ENCODE data around the gene TM4SF4. TPM values are rescaled to one million over a fixed set of nuclear protein-coding genes. Genes with fewer than 3 reads are reported as not detected.

The TM4SF4 gene
- total RNA-seq, 1 donor from 2014 or later, result not detected

DNA sequence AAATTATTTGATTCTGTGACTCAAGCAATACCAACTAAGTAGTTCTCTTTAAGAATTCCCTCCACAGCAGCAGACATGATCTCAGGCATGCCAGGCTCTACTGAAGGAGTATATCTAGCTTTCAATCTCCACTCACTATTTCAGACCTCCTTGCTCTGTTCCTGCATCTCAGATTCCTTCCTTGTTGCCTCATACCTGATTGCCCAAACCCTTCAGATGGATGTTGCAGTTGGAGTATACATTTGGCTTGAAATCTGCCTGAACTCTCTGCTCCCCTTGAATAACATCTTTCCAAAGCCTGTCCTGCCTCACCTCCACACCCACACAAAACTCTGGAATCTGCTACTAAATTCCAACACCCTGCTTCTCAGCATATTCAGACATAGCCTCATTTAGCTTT, 19.8 kb upstream of the TM4SF4 start:
- intact Hi-C loops (cut with micrococcal nuclease), result no loop called here

GRCh38 chr3:149455366-149455765, 19.1 kb upstream of the TM4SF4 start:
- intact Hi-C loops (cut with micrococcal nuclease), result no loop called here

GRCh38 chr3:149455989-149456388, 18.5 kb upstream of the TM4SF4 start:
- intact Hi-C loops (cut with micrococcal nuclease), result no loop called here

DNA sequence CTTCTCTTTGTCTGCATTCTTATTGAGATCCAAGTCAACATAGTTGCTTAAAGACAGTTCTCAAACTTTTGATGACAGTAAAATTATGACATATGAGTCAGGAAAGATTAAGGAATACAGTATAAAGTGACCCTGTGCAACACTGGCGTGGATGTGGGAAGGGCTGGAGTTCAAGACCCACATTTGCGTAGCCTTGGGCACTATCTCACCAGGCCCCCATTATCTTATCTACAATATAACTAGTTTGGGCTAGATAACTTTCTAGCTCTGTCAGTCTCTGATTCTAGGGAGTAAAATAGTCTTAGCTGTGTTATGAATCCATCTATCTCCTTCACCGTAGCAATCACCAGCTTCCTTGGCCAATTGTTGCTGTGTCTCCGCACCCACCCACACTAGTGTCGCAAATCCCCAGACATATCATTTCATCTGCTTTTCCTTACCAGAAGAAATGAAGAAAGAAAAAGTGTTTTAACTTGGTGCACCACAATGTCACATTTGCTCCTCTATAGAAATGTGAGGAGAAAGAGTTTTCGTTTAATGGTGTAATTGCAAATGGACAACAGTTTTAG, 14.9 kb upstream of the TM4SF4 start:
- intact Hi-C loops (cut with micrococcal nuclease), result no loop called here

DNA sequence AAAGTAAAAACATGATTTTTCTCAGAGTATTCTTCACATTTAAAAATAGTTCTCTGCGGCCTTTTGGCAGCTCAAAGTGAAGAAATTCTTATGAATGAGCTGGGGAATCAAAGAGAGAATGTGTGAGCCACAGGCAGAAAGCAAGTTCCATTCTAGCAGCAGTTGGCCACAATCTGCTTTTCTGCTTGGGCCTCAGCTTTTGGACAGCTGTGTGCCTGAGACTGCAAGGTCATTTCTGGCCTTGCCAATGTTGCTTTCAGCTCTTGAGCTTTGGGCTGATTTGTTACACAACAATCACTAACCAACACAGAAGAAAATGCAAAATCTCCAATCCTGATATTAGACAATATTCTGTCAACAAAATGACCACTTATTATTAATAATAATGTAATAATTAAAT, 14.4 kb upstream of the TM4SF4 start:
- intact Hi-C loops (cut with micrococcal nuclease), result no loop called here

GRCh38 chr3:149462051-149462450, 12.4 kb upstream of the TM4SF4 start:
- intact Hi-C loops (cut with micrococcal nuclease), result no loop called here

- intact Hi-C loops (cut with micrococcal nuclease), result no loop called here
Measured at GRCh38 chr3:149462581-149463011, 11.9 kb upstream of the TM4SF4 start.

- intact Hi-C loops (cut with micrococcal nuclease), result no loop called here
Measured at GRCh38 chr3:149463921-149464320, 10.6 kb upstream of the TM4SF4 start.

DNA sequence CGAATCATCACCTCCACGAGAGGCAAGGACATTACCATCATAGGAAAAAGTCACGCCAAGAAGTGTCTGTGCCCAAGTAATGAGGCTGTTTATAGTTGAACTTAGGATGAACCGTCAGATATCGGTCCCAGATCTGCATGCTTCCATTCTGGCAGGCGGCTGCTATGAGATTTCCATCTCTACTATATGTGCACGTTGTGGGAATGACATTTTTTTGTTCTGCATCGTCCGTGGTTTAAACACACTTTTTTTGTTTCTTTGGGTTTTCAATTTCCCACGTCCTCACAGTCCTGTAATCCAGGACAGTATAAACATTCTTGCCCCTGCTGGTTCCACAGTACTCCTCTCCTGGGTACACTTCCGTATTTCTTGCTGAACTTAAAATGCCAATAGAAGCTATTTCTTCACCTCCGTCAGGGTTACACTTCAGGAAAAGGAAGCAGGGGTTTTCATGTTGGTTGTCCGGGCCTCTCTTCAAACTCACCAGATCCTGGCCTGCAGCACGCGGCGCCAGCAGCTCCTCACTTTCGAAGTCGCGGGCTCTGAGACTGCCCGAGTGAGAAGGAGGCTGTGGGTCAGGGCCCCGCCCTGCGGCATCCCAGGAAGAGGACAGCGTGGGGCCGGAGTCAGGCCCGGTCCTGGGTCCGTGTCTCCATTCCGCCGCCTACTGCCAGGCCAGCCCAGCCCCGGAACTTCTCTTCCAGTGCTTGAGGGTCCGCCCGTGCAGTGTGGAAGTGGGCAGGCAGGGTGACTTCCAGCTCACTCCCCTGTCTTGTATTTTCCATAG, 9.8 kb upstream of the TM4SF4 start:
- intact Hi-C loops (cut with micrococcal nuclease), result no loop called here

DNA sequence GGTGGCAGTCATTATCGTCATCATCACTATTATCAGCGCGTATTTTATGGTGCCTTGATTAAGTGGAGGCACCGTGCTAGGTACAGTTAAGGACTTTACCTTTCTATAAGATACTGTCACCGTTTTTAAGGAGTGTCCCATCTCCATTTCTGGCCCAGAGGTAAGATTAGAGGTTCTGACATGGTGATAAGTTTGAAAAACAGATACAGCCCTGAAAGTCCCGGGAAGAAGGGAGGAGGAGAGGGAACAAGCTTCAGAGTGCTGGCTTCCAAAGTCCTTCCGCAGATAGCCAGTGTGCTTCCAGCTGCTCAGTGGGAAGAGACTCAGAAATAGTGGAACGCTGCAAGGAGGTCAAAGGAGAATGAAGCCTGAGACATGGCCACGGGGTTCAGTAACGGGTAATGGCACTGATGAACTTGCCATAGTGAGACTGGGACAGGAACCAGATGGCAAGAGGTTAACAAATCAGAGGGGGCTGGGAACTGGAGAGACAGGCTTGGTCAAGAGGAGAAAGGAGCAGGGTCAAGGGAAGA, 9.1 kb upstream of the TM4SF4 start:
- intact Hi-C loops (cut with micrococcal nuclease), result no loop called here

DNA sequence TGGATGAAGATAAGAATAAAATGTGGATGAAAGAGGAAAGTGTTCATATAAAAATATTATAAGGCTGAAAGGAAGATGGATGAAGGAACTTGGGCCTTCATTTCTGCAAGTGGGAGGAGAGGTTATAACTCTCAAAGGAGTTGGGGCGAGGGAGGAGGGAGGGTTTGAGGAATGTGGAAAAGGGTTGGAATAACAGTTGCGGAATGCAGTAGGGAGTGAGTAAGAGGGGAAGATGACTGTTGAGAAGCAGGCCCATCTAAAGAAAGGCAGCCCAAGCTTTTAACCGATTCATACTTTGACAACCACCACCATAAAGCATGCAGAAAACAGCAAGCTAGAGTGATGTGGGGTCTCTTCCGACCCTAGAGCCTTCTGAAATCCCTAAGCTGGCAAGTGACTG, 8.3 kb upstream of the TM4SF4 start:
- intact Hi-C loops (cut with micrococcal nuclease), result no loop called here

DNA sequence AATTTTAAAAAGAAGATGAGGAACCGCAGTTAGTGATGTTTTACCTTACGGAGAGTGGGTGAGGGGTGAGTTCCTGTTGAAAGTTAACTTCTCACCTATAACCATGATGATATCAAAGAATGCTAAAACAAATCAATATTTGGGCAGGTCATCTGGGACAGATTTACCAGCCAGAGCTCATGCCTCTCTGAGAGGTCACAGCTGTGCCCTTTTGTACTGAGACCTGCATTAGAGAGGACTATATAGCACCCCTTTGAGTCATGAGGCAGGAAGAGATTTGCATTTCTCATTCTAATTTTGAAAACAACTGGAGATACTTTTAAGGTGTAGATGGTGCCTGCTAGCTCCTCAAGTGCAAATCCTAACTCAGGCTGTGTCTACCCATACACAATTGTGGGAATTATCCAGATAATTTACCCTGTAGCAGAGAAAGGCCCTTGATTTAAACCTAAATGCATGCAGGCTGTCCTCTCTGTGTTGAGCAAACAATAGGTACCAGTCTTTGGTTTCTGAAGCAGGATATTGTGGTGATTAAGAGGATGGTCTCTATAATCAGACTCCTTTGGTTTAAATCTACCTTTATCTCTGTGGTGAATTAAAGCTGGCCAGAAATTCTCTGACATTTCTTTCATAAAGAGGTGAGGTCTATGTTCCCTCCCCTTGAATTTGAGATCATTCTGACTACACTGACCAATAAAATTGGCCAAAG, 5.8 kb upstream of the TM4SF4 start:
- intact Hi-C loops (cut with micrococcal nuclease), result no loop called here

- intact Hi-C loops (cut with micrococcal nuclease), result no loop called here
Measured at GRCh38 chr3:149470381-149470780, 4.1 kb upstream of the TM4SF4 start.

GRCh38 chr3:149472030-149472797, 2.3 kb upstream of the TM4SF4 start:
- intact Hi-C loops (cut with micrococcal nuclease), result no loop called here

- intact Hi-C loops (cut with micrococcal nuclease), result no loop called here
Measured at GRCh38 chr3:149473357-149474249, 894 bp upstream of the TM4SF4 start.

DNA sequence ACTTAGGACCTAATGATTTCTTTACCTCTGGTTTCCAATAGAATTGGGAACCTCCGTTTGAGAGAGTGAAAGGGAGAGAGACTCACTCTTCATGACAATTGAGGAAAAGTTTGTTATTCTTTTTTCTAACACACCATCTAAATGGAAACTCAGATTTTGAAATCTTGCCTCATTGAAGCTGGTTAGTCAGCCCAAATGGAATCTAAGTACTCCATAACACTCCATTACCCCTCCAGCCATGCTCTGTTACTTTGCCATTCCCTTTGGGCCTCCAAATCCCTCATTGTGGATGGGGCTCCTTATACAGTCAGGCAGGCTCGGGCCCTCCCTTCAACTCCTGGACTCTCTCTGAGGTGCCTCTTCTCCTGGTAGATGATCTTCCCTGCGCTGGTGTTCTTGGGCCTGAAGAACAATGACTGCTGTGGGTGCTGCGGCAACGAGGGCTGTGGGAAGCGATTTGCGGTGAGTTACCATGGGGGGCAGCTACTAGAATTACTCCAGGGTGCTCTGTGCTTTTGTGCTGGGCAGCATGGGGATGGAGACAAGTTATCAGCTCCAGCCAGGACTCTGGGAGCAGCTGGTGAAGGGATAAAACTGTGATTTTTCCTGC, 1.1 kb downstream of the TM4SF4 start:
- intact Hi-C loops (cut with micrococcal nuclease), result no loop called here

DNA sequence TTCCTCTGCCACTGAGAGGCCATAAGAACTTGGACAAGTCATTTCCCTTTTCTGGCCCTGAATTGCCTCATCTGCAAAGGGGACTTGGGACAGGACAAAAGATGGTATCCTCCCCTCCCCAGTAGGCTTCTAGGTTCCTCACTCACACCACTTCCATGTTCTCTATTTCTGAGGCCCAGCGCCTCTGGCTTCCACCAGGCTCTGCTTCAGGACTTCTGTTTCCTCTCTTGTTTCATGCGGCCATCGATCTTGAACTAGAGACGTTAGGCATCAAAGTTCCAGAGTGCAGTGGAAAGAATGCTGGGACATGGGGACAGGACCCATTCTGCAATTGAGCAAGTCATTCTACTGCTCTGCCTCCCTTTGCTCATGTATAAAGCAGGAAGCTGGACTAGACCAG, 1.7 kb downstream of the TM4SF4 start:
- intact Hi-C loops (cut with micrococcal nuclease), result no loop called here

DNA sequence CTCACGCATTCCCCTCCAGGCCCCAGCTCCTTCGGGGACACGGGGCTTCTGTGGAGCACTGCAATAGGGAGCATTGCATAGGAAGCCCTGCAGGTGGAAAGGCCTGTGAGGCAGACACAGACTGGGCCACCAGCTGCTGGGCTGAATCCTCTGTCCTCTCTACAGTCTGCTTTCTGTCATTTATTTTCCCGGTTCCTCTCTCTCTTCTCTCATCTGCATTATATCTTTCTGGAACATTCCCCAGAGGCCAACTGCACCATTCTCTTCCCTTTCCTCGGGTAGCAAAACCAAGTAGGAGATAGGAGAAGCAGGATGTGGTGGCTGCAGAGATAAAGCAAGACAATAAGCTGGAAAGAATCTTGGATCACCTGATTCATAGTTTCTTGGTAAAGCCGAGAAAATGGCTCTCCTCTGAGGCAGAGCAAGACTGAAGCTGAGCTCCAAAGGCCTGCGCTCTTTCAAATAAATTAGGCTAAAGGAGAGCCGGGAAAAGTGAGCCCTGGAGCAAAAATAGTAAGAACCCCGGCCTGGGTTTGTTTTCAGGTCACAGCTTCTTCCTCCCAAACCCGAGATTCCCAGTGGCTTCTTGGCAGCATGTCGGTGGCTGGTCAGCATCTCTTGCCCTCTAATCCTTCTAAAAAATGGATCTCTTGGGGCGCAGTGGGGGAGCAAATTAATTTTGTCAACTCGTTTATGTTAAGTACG, 5.3 kb downstream of the TM4SF4 start:
- intact Hi-C loops (cut with micrococcal nuclease), result loop anchor here (1.0 to 10.0 kb wide), 3 partner anchors 86 to 525 kb away; no protein-coding TSS in a partner anchor

GRCh38 chr3:149480326-149481017, 6.0 kb downstream of the TM4SF4 start:
- intact Hi-C loops (cut with micrococcal nuclease), result loop anchor here (1.0 to 10.0 kb wide), 3 partner anchors 87 to 526 kb away; no protein-coding TSS in a partner anchor

Data from T-helper 1 cell treated with Interleukin-12 subunit alpha and Interleukin-12 subunit beta and Interleukin-4 antibody, amounts not matched to agents 30 ng/mL and 1 ng/mL, for 36 hours (primary cell).